Measurements from ENCODE around the gene SERGEF. TPM values are rescaled to one million over a fixed set of nuclear protein-coding genes. Genes with fewer than 3 reads are reported as not detected.

The SERGEF gene
- total RNA-seq, 1 donor from 2014 or later, result 39.5 TPM

DNA sequence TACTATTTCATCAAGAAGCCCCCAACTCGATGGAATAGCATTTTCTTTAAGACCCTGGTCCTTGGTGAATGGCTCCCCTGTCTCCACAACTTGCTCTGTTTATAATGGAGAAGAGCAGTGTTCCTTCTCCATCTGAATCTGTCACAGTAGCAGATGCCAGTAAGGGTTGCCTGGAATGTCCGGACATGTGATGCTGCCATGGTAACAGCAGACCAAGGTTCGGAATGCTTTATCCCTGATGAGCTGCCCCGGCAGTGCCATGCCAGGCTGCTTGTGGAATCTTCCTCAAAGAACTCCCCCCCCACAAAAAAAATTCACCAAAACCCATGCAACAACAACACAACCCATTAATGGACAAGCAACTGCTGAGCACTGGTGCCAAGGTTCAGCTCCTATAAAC, 205.8 kb downstream of the SERGEF start:
- no peaks in the 10 kb centered on the region for H3K27me3 Mint-ChIP-seq (ENCODE audit: low read depth)
- no peaks in the 10 kb centered on the region for H3K4me1 Mint-ChIP-seq (ENCODE audit: low read depth)
- intact Hi-C loops (cut with micrococcal nuclease), result no loop called here
- no peak overlapping the region for H3K27ac Mint-ChIP-seq
- no peaks in the 10 kb centered on the region for H3K36me3 Mint-ChIP-seq (ENCODE audit: low read depth)
- H3K9me3 Mint-ChIP-seq, result no peaks in the 10 kb centered on the region
- no peak for DNase-seq (ENCODE audit: low spot score)
- no peak overlapping the region for H3K4me3 Mint-ChIP-seq (ENCODE audit: low read depth)

DNA sequence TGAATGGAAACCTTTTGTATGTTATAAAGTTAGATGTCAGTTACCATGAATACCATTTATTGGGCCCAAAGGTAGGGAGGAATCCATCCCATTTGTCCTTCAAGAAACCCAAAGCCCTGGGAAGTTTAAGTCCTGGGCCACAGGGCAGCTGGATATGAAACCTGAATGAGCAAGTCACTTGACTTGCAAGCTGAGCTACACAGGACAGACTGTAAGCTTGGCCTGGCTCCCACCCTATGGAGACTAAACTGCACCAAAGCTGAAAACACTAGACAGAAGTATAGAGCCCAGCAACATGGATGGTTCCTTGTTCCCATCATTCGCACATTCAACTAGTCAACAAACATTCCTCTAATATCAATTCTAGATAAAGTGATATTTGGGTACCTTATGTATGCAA, 207.0 kb downstream of the SERGEF start:
- intact Hi-C loops (cut with micrococcal nuclease), result no loop called here
- Mint-ChIP-seq H3K4me3 (ENCODE audit: low read depth) (no peak overlapping the region), H3K27me3 (ENCODE audit: low read depth) (no peaks in the 10 kb centered on the region), H3K9me3 (no peaks in the 10 kb centered on the region), H3K36me3 (ENCODE audit: low read depth) (no peaks in the 10 kb centered on the region), H3K27ac (no peak overlapping the region), H3K4me1 (ENCODE audit: low read depth) (no peaks in the 10 kb centered on the region)
- DNase-seq (ENCODE audit: low spot score), result no peak

DNA sequence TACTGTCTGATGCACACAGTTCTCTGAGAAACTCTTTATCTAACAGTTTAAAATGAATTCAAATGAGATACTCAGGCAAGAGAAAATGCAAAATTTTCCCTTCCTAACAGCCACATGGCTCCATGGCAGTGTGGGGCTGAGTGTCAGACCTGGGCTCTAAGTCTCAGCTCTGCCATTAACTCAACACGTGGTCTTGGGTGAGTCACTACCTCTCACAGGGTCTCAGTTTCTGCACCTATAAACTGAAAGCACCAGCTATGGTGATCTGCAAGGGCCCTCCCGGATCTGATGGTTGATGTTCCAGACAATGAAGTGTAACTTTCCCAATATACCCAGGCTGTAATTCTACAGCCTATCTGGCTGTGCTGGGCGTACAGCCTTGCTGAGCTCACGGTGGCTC, 207.8 kb downstream of the SERGEF start:
- Mint-ChIP-seq H3K27me3 (ENCODE audit: low read depth) (no peaks in the 10 kb centered on the region), H3K27ac (no peak overlapping the region), H3K36me3 (ENCODE audit: low read depth) (no peaks in the 10 kb centered on the region), H3K4me3 (ENCODE audit: low read depth) (no peak overlapping the region), H3K9me3 (no peaks in the 10 kb centered on the region), H3K4me1 (ENCODE audit: low read depth) (no peaks in the 10 kb centered on the region)
- intact Hi-C loops (cut with micrococcal nuclease), result no loop called here
- no peak for DNase-seq (ENCODE audit: low spot score)

DNA sequence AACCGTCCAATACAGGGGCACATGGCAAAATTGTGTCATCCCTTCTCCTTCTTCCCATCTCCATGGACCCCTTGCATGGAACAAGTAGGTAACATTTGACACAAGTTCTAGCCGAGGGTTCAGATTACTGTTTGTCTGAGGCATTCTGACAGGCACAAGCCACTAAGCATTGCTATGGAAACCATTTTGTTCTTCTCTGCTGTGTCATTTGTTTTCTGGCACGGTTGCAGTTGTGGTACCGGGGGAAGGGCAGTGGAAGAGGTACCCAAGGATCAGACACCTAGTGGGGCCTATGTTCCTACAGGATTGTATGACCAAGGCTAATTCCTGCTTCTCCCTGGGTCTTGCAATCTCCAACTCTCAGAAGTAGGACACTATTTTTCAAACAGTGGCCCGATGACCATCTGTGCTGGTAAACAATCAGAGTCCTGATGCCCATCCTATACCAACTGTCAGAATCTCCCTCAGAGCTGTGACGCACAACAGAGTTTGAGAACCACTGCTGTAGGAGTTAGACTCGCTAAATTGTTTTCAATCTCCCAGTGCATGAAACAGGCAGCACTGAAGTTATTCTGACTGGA, 209.0 kb downstream of the SERGEF start:
- no peak overlapping the region for H3K27ac Mint-ChIP-seq
- H3K4me1 Mint-ChIP-seq (ENCODE audit: low read depth), result no peaks in the 10 kb centered on the region
- DNase-seq (ENCODE audit: low spot score), result no peak
- no peaks in the 10 kb centered on the region for H3K9me3 Mint-ChIP-seq
- no peaks in the 10 kb centered on the region for H3K36me3 Mint-ChIP-seq (ENCODE audit: low read depth)
- intact Hi-C loops (cut with micrococcal nuclease), result no loop called here
- no peak overlapping the region for H3K4me3 Mint-ChIP-seq (ENCODE audit: low read depth)
- H3K27me3 Mint-ChIP-seq (ENCODE audit: low read depth), result no peaks in the 10 kb centered on the region

- Mint-ChIP-seq H3K9me3 (no peaks in the 10 kb centered on the region), H3K4me1 (ENCODE audit: low read depth) (no peaks in the 10 kb centered on the region), H3K36me3 (ENCODE audit: low read depth) (no peaks in the 10 kb centered on the region), H3K27ac (no peak overlapping the region), H3K27me3 (ENCODE audit: low read depth) (no peaks in the 10 kb centered on the region), H3K4me3 (ENCODE audit: low read depth) (no peak overlapping the region)
- no peak for DNase-seq (ENCODE audit: low spot score)
- intact Hi-C loops (cut with micrococcal nuclease), result no loop called here
These were observed 210.4 kb downstream of the SERGEF start for GRCh38 chr11:17802491-17802890.

DNA sequence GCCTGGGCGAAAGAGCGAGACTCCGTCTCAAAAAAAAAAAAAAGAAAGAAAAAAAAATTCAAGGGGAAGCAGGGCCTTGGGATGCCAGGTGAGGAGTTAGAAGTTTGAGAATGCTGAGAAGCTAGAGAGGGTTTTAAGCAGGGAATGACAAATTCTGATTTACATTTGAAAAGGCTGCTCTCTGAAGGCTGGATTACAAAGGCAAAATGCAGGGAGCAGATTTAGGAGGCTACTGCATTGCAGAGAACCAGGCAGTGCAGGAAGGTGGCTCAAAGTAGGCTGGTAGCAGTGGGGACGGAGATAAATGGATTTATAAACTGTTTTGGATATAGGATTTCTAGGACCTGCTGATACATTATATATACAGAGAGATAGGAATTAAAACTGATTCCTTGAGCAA, 211.7 kb downstream of the SERGEF start:
- Mint-ChIP-seq H3K27ac (no peak overlapping the region), H3K36me3 (ENCODE audit: low read depth) (no peaks in the 10 kb centered on the region), H3K9me3 (no peaks in the 10 kb centered on the region), H3K27me3 (ENCODE audit: low read depth) (no peaks in the 10 kb centered on the region), H3K4me3 (ENCODE audit: low read depth) (no peak overlapping the region), H3K4me1 (ENCODE audit: low read depth) (no peaks in the 10 kb centered on the region)
- intact Hi-C loops (cut with micrococcal nuclease), result no loop called here
- no peak for DNase-seq (ENCODE audit: low spot score)

DNA sequence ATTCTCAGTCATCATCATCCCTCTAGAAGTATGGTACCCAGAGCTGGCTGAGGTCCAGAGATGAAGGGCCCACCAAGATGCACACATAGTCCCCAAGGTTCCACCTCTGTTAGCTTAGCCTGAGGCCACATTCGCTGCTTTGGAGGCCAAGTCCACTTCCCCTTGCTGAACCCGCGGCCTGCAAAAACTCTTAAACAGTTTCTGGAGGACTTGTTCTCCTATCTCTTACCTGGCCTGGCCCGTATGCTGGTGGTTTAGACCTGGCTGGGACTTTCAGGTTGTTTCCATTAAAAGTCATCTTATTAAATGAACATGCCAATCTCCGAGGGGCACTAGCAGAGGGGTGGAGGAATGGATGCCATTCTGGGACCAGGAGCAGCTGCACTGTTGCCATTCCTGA, 213.7 kb downstream of the SERGEF start:
- Mint-ChIP-seq H3K36me3 (ENCODE audit: low read depth) (no peaks in the 10 kb centered on the region), H3K4me1 (ENCODE audit: low read depth) (no peaks in the 10 kb centered on the region), H3K27me3 (ENCODE audit: low read depth) (no peaks in the 10 kb centered on the region), H3K4me3 (ENCODE audit: low read depth) (no peak overlapping the region), H3K27ac (no peak overlapping the region), H3K9me3 (no peaks in the 10 kb centered on the region)
- intact Hi-C loops (cut with micrococcal nuclease), result no loop called here
- no peak for DNase-seq (ENCODE audit: low spot score)

GRCh38 chr11:17798716-17799115, 214.1 kb downstream of the SERGEF start:
- Mint-ChIP-seq H3K4me1 (ENCODE audit: low read depth) (no peaks in the 10 kb centered on the region), H3K4me3 (ENCODE audit: low read depth) (no peak overlapping the region), H3K27ac (no peak overlapping the region), H3K36me3 (ENCODE audit: low read depth) (no peaks in the 10 kb centered on the region), H3K9me3 (no peaks in the 10 kb centered on the region), H3K27me3 (ENCODE audit: low read depth) (no peaks in the 10 kb centered on the region)
- intact Hi-C loops (cut with micrococcal nuclease), result no loop called here
- no peak for DNase-seq (ENCODE audit: low spot score)

DNA sequence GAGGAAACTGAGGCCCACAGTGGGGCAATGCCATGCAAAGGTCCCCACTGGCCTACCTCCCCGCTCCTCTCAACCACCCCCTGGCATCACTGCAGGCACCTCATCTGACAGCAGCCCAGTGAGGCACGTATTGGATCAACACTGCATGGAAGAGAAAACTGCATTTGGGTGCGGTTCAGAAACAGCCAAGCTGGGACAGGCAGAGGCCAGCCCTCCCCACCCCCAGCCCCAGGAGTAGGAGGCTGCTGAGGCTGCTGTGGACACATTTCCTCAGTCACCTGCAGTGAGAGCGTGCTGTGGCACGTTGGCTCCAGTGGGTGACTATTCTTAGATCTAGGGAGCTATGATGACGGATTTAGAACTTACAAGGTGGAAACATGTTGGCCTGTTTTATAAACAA, 214.6 kb downstream of the SERGEF start:
- H3K9me3 Mint-ChIP-seq, result no peaks in the 10 kb centered on the region
- H3K27ac Mint-ChIP-seq, result no peak overlapping the region
- no peak overlapping the region for H3K4me3 Mint-ChIP-seq (ENCODE audit: low read depth)
- DNase-seq (ENCODE audit: low spot score), result no peak
- no peaks in the 10 kb centered on the region for H3K36me3 Mint-ChIP-seq (ENCODE audit: low read depth)
- no peaks in the 10 kb centered on the region for H3K27me3 Mint-ChIP-seq (ENCODE audit: low read depth)
- no peaks in the 10 kb centered on the region for H3K4me1 Mint-ChIP-seq (ENCODE audit: low read depth)
- intact Hi-C loops (cut with micrococcal nuclease), result no loop called here

DNA sequence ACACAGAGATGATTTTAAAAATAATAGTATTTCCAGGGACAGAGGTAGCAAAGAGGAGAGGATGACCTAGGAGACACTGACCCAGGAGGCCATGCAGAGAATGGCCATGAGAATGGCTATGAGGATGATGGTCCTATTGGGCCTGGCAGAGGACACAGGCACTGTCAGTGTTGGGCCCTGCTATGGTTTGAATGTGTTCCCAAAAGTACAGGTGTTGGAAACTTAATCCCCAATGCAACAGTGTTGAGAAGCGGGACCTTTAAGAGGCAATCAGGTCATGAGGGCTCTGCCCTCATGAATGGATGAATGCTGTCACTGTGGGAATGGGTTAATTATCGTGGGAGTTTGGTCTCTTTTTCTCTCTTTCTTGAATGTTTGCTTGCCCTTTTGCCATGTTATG, 216.7 kb downstream of the SERGEF start:
- intact Hi-C loops (cut with micrococcal nuclease), result no loop called here
- no peak for DNase-seq (ENCODE audit: low spot score)
- H3K27ac Mint-ChIP-seq, result no peak overlapping the region
- H3K4me1 Mint-ChIP-seq (ENCODE audit: low read depth), result no peaks in the 10 kb centered on the region
- H3K27me3 Mint-ChIP-seq (ENCODE audit: low read depth), result no peaks in the 10 kb centered on the region
- H3K36me3 Mint-ChIP-seq (ENCODE audit: low read depth), result no peaks in the 10 kb centered on the region
- no peak overlapping the region for H3K4me3 Mint-ChIP-seq (ENCODE audit: low read depth)
- H3K9me3 Mint-ChIP-seq, result no peaks in the 10 kb centered on the region

- Mint-ChIP-seq H3K27ac (no peak overlapping the region), H3K36me3 (ENCODE audit: low read depth) (no peaks in the 10 kb centered on the region), H3K4me1 (ENCODE audit: low read depth) (no peaks in the 10 kb centered on the region), H3K9me3 (no peaks in the 10 kb centered on the region), H3K4me3 (ENCODE audit: low read depth) (no peak overlapping the region), H3K27me3 (ENCODE audit: low read depth) (no peaks in the 10 kb centered on the region)
- DNase-seq (ENCODE audit: low spot score), result no peak
- intact Hi-C loops (cut with micrococcal nuclease), result no loop called here
These were observed 217.9 kb downstream of the SERGEF start for GRCh38 chr11:17794981-17795380.

DNA sequence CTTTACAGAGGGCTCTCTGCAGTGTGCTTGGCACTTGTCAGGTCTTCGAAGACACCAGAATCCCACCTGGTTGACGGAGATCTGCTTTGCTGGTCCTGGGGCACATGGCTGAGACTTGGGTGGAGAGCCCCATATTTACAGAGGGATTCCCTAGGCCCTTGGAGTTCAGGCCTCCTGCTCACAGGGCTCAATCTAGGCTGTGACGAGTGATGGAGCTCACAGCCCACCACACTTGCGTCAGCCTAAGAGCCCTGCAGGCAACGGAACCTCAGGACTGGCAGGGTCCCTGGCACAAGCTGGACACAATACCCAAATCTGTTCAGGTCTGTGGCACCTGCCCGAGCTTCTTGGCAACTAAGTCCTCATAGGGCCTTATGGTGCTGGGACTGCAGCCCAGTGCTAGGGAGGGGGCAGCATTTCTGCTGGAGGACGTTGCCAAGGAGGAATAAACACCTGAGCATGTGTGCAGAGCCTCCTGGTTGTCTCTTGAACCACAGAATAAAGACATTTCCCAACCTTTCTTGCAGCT, 219.1 kb downstream of the SERGEF start:
- H3K27me3 Mint-ChIP-seq (ENCODE audit: low read depth), result no peaks in the 10 kb centered on the region
- H3K36me3 Mint-ChIP-seq (ENCODE audit: low read depth), result no peaks in the 10 kb centered on the region
- H3K27ac Mint-ChIP-seq, result no peak overlapping the region
- no peak for DNase-seq (ENCODE audit: low spot score)
- H3K9me3 Mint-ChIP-seq, result no peaks in the 10 kb centered on the region
- H3K4me3 Mint-ChIP-seq (ENCODE audit: low read depth), result no peak overlapping the region
- no peaks in the 10 kb centered on the region for H3K4me1 Mint-ChIP-seq (ENCODE audit: low read depth)
- intact Hi-C loops (cut with micrococcal nuclease), result no loop called here

GRCh38 chr11:17792161-17792560, 220.7 kb downstream of the SERGEF start:
- no peak for DNase-seq (ENCODE audit: low spot score)
- Mint-ChIP-seq H3K27me3 (ENCODE audit: low read depth) (no peaks in the 10 kb centered on the region), H3K27ac (no peak overlapping the region), H3K4me3 (ENCODE audit: low read depth) (no peak overlapping the region), H3K9me3 (no peaks in the 10 kb centered on the region), H3K4me1 (ENCODE audit: low read depth) (no peaks in the 10 kb centered on the region), H3K36me3 (ENCODE audit: low read depth) (no peaks in the 10 kb centered on the region)
- intact Hi-C loops (cut with micrococcal nuclease), result no loop called here

DNA sequence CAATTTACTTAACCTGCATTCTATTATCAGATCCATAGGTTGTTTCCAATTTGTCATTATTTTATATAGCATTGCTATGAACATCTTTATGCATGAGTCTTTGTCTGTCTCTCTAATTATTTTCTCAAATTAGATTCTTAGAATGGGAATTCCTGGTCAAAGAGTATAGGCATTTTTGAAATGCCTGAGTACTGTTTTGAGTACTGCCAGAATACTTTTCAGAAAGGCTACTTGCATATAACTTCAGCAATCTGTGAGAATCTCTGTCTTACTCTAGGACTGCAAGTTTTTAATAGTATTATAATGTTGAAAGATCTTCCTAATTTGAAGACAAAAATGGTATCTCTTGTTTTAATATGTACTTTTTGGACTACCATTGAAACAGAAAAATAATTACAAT, 221.7 kb downstream of the SERGEF start:
- H3K36me3 Mint-ChIP-seq (ENCODE audit: low read depth), result no peaks in the 10 kb centered on the region
- DNase-seq (ENCODE audit: low spot score), result no peak
- no peaks in the 10 kb centered on the region for H3K9me3 Mint-ChIP-seq
- no peaks in the 10 kb centered on the region for H3K4me1 Mint-ChIP-seq (ENCODE audit: low read depth)
- H3K4me3 Mint-ChIP-seq (ENCODE audit: low read depth), result no peak overlapping the region
- H3K27ac Mint-ChIP-seq, result no peak overlapping the region
- no peaks in the 10 kb centered on the region for H3K27me3 Mint-ChIP-seq (ENCODE audit: low read depth)
- intact Hi-C loops (cut with micrococcal nuclease), result no loop called here
